GM19099 (cell line): Measurements from ENCODE around the gene SIGLEC10.

Source experiments
- POLR2A ChIP-seq: IDR thresholded peaks from 3 replicates; pipeline ENCODE4 v1.6.1; 2011; ENCODE audit warnings: low read depth; ENCODE audit not compliant: insufficient read length; ENCODE audit errors: extremely low read depth

SIGLEC10 gene, protein sequence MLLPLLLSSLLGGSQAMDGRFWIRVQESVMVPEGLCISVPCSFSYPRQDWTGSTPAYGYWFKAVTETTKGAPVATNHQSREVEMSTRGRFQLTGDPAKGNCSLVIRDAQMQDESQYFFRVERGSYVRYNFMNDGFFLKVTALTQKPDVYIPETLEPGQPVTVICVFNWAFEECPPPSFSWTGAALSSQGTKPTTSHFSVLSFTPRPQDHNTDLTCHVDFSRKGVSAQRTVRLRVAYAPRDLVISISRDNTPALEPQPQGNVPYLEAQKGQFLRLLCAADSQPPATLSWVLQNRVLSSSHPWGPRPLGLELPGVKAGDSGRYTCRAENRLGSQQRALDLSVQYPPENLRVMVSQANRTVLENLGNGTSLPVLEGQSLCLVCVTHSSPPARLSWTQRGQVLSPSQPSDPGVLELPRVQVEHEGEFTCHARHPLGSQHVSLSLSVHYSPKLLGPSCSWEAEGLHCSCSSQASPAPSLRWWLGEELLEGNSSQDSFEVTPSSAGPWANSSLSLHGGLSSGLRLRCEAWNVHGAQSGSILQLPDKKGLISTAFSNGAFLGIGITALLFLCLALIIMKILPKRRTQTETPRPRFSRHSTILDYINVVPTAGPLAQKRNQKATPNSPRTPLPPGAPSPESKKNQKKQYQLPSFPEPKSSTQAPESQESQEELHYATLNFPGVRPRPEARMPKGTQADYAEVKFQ

DNA sequence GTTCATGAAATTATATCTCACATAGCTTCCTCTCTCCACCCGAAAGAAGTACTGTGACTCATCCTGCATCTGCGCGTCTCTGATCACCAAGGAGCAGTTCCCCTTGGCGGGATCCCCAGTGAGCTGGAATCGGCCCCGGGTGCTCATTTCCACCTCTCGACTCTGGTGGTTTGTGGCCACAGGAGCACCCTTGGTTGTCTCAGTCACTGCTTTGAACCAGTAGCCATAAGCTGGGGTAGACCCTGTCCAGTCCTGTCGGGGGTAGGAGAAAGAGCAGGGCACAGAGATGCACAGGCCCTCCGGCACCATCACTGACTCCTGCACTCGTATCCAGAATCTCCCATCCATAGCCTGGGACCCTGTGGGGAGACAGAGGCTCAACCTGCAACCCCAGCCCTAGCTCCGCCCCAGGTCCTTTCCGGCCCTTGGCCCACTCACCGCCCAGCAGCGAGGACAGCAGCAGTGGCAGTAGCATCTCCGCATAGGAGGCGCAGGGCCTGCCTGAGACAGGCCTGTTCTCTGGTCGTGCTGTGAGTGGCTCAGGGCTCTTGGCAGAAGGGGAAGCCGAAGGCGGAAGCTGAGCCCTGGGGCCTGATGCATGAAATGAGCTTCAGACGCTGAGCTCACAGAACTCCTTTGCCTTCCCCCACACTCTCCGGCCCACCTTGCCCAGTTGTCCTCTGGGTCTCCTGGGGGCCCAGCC lies at the start of gene SIGLEC10:
SIGLEC10 (minus strand) TSS at position 536 of the 703 bp plus-strand sequence; CDS start at position 475, 61 bp downstream.
- TF ChIP-seq POLR2A: peak; percentile 63

DNA sequence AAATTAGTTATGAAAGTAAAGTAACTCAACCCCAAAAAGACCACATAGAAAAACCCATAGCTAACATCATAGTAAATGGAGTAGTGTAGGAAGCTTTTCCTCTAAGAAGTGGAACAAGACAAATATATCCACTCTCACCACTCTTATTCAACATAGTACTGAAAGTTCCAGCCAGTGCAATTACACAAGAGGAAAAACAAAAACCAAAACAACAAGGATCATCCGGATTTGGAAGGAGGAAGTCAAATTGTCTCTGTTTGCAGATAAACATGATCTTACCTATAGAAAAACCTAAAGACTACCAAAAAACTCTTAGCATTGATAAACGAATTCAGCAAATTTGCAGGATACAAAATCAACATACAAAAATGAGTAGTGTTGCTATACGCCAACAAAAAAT lies 49.3 kb upstream of the SIGLEC10 start:
- no peak for TF ChIP-seq POLR2A

DNA sequence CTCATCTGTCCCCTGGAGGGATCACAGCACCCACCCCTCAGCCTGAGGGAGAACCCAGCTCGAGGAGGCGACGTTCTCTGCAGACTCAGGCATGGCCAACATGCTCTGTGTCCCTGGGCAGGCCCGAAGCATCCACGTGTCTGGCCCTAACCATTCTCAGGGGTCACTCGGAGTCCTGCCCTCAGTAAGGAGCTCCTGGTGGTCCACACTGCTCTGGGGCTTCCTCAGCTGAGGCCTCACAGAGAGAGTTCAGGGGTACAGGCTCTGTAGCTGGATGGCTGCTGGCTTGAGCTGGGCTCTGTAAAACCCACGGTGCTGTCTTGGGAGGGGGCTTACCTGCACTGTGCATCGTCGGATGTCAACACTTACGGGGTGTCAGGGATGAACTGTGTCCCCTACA lies 45.2 kb upstream of the SIGLEC10 start:
- no peak for TF ChIP-seq POLR2A

DNA sequence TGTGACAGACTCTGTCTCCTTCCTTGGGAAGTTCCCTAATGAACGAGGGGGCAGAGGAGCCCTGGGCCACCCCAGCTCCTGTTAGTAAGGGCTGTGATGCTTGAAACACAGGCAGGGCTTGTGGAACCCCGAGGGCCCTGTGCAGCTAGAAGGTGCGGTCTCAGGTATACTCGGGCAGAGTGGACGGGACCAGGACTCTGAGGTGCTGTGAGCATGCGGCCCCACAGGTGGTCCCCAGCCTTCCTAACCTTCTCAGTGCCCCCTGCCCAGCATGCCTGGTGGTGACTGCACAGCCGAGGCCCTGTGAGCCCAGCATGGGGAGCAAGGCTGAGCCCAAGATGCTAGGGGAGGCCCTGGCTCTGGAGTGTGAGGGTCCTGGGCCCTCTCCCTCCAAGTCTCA lies 44.8 kb upstream of the SIGLEC10 start:
- TF ChIP-seq POLR2A: no peak

DNA sequence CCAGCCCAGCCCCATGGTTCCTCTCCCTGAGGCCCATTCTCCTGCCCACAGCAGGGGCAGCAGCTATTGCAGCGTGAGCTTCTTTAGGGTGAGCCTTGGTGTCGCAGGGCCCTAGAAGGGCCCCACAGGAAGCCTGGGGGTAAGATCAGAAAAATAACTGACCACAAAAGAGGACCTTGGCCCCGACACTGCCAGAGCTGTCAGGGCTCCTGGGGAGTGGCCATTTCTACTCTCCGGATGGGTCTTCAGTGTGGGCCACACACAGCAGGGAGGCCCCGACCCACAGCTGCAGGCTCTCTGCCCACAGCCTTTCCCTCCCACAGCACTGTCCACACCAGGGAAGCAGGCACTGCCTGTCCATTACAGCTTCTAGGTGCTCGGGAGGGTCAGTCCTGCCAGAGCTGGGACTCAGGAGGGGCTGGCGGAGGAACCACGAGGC lies 44.3 kb upstream of the SIGLEC10 start:
- TF ChIP-seq POLR2A: no peak

DNA sequence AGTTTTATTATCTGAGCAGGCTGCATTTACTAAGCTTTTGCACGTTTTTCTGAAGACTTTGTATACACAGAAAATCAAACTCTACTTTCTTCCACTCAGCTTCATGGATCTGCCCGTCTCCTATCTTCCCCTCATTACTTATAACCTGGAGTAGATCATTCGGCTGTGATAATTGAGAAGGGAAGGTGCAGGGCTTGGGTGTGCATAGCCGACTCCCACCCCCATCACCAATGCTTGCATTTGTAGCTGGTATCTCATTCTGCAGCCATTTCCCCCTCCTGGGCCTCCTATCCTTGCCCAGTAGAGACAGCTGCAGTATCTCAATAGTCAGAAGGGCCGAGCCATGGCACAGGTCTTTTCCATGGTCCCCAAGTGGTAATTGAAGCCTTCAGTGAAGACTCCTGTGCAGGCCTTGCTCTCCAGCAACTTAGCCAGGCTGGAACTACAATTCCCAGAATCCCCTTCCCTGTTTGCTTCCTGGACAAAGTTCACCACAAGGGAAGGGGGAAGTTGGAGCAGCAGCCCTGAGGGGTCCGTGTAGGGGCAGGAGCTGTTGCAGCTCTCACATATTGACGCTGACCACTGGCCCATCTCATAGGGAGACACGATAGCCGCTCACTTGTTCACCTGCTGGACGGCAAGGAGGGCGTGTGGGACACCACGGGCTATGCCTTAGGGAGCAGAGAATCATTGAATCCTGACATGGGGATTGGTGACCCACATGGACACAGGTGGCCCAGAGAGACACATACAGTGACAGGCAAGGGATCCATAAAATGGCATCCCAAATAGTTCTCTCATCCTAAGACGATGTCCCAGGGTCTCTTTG lies 42.9 kb upstream of the SIGLEC10 start:
- no peak for TF ChIP-seq POLR2A

DNA sequence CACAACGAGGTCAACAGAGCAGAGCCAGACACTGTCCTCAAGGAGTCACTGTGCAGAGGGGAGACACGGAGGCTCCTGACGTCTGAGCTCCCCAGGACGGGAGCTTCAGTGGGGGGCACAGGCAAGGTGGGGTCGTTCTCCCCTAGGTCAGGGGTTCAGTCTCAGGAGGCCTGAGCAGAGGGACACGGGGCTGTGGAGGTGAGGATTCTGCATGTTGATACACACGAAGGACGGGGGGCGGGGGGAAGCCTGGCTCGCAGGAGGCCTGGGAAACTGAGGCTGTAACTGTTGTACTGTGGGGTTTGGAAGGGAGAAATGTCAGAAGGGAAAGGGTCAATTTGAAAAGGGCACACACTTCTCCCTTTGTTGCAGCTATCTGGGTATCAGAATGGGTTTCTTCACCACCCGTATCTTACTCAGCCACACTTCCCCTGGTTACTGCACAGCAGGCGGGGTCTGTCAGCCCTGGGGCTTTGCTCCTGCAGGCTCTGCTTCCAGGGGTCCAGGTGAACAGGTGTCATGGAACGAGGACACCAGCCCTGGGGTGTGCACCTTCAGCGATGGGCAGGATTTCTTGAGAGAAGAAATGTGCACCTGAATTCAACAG lies 41.6 kb upstream of the SIGLEC10 start:
- no peak for TF ChIP-seq POLR2A

DNA sequence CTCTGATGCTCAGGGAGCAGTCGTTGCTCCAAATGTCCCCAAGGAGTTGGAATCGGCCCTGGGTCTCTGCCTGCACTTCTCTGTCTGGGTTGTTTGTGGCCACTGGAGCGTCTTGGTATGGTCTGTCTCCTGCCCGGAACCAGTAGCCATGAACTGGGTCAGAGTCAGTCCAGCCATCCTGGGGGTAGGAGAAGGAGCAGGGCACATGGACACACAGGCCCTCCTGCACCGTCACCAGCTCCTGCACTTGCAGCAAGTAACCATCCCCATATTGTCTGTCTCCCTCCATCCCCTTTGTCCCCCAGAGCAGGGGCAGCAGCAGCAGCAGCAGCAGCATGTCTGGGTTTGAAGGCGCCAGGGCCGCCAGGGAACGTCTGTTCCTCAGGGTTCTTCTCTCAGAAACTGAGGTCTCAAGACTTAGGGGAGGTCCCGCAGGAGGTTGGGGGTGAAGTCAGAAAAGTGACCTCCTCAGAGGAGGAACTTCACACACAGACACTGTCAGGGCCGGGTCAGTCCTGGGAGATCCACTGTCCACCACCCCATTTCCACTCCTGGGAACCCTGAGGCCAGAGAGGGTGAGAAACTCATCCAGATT lies 40.7 kb upstream of the SIGLEC10 start, which contains the start of gene SIGLEC8:
SIGLEC8 (minus strand) TSS at position 404 of the 595 bp plus-strand sequence; CDS start at position 337, 67 bp downstream.
- TF ChIP-seq POLR2A: no peak

DNA sequence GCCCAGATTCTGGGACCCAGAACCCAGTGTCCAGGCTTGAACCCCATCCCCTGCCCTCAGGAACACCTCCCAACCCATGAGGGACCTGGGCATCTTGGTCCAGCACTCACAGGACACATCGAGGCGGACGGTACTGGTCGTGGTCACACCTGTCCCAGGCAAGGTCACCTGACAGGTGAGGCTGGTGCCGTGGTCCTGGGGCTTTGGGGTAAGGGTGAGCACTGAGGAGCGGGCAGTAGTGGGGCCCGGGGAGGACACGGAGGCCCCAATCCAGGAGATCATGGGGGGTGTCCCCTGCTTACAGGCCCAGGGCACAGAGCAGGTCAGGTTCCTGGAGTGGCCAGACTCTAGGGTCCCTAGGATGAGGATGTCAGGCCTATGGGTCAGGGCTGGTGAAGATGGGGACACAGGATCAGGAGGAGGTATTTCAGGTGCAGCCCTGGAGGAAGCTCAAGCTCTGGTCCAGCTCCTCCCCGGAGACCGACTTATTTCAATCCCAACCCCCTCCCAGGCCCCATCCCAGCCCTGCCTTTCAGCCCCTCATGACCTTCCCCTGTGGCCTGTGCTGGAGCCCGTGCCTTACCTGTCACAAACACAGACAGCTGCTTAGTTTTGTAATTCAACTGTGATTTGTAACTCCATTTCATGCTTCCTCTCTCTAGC lies 40.0 kb upstream of the SIGLEC10 start:
- no peak for TF ChIP-seq POLR2A

DNA sequence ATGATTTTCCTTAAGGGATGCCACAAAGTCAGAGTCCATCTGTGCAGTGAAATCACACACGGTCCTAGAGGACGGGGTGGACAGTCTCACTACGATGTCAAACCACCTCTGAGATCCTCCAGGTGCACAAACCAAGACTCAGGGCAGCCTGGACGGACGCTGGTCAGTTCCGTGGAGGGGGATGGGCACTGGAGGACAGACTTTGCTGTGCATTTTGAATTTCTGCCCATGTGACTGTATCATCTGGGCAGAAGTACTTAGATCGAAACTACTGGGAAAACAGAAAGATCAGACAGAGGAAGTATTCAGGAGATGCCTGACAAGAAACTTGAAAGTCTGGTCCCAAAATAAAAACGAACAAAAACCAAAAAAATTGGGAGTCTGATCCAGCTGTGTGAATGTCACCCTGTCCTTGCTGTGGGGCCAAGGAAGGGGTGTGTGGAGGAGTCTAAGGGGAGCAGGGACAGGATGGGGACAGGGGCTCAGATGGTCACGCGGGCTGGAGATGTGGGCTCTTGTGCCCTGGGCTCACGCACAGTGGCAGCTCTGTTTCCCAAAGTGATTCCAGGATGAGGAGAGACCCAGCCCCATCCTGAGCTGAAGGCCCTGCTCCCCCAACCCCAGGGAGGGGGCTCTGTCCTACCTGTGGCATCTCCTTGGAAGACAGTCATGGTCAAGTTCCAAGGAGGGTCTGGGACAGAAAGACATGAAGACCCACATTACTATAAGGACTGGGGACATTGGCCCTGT lies 39.3 kb upstream of the SIGLEC10 start:
- TF ChIP-seq POLR2A: no peak

DNA sequence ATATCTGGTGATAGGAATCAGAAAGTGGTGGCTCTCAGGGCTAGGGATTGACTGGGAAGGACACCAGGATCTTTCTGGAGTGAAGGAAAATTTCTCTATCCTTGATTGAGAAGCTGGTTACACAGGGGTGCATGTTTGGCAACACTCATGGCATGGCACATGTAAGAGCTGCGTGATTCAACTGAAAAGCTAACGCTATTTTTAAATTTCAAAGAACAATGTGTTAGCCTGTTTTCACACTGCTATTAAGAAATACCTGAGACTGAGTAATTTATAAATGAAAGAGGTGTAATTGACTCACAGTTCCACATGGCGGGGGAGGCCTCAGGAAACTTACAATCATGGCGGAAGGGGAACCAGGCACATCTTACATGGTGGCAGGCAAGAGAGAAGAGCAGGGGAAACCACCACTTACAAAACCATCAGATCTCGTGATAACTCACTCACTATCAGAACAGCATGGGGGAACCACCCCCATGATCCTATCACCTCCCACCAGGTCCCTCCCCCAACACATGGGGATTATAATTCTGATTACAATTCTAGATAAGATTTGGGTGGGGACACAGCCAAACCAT lies 33.4 kb upstream of the SIGLEC10 start:
- no peak for TF ChIP-seq POLR2A

DNA sequence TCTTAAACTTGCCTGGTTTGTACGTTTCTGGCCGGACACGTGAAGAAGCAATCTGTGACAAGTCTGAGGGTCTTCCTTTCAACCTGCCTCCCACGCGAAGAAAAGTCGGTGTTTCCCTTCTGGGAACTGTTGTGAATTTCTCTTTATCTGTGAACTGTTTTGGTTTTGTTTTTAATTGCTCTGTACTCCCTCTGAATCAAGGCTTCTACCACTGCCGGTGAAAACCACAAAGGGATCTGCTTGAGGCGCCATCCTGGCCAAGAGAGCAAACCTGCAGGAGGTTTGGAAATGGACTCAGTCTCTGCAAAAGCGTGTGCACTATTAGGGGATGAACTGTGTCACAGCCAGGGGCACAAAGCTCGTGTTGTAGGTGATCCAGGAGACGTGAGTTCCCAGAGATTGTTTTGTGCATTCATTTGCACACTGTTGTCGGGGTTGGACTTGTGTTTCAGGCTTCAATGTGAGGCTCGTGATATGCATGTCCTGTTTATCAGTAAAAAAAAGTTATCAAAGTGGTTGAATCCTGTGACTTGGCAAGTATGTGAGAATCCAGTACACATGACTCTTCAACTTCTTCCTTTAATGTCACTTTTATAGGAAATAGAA lies 31.1 kb upstream of the SIGLEC10 start:
- TF ChIP-seq POLR2A: no peak
